ENCODE results near the gene TREML4.

- TF ChIP-seq CTCF (IDR thresholded peaks at IDR 0.05; ENCODE audit: poor library complexity) (no peak), EZH2 (IDR thresholded peaks at IDR 0.05; ENCODE audit: borderline replicate concordance) (no peak), EZH2phosphoT487 (IDR thresholded peaks at IDR 0.05; ENCODE audit: low read depth, severe bottlenecking, unreplicated experiment) (no peak)
Observed at GRCh38 chr6:41222513-41222912, 5.6 kb upstream of the TREML4 start.
